Peyer's patch (tissue), 4 donors: ENCODE measurements around the gene EPHB2.

Source experiments
- CTCF ChIP-seq, 6 experiments: fragments of 450-650 bp in 4 of 6; fragments of 200-600 bp in 2 of 6; sonication (generic) in 1 of 6; IDR thresholded peaks; one replicate each; pipeline ENCODE4 v1.5.1; 2017 to 2019; ENCODE audit warnings: antibody characterized with exemption in 6 of 6, mild to moderate bottlenecking in 3 of 6, moderate library complexity in 1 of 6
- POLR2A ChIP-seq, 2 donors: fragments of 450-650 bp; IDR thresholded peaks; one replicate each; pipeline ENCODE4 v1.5.1; 2017; ENCODE audit warnings: antibody characterized with exemption in 2 of 2, mild to moderate bottlenecking in 2 of 2, moderate library complexity in 2 of 2

DNA sequence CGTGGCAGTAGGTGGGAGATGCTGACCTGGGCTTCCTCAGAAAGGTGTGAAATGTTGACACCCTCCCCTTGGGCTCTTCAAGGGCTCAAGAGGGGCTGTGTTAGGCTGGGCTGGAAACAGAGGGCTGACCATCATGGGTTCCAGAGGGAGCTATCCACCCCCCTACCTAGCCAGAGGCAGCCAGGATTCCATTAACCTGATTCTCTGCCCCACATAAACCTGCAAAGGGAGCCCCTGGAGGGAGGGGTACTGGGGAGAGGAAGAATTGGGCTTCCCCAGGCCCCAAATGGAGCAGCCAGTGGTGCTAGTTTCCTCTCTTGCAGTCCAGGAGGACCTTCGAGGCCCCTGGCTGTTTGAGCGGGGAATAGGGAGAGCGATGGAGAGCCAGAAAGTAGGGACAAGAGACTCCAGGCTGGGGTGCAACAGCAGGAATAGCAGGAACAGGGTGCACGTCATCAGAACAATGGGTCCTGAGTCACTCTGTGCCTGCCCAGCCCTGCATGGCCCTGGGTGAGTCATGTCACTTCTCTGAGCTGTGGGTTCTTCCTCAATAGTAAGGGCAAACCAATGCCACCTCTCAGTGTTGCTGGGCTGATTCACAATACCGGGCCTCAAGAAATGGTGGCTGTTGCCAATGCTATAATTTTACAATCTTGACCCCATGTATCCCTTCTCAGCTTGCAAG lies 121.2 kb downstream of the EPHB2 start:
- no peak for TF ChIP-seq CTCF (IDR thresholded peaks at IDR 0.05)
- TF ChIP-seq POLR2A (IDR thresholded peaks at IDR 0.05), result no peak
